22Rv1 (cell line): Measurements from ENCODE around the gene IDH1.
A peak's percentile ranks its signal among the peaks of the same experiment; 100 is the strongest.

Experiments
- H3K27ac ChIP-seq: fragments of 450-650 bp; 2 replicates; pipeline ENCODE4 v1.5.1; 2017
- CTCF ChIP-seq: fragments of 450-650 bp; IDR thresholded peaks from 2 replicates; pipeline ENCODE4 v1.5.1; 2017; ENCODE audit warnings: mild to moderate bottlenecking
- ZFX ChIP-seq: fragments of 450-650 bp; IDR thresholded peaks from 2 replicates; pipeline ENCODE4 v1.6.1; 2017; ENCODE audit warnings: antibody characterized with exemption, borderline replicate concordance

The IDH1 gene

GRCh38 chr2:208250388-208250787 lies 4.5 kb downstream of the IDH1 start:
- H3K27ac ChIP-seq, result no peak overlapping the region
- TF ChIP-seq CTCF, result no peak
- no peak for TF ChIP-seq ZFX

GRCh38 chr2:208249296-208249695 lies 5.6 kb downstream of the IDH1 start:
- TF ChIP-seq ZFX (no peak), CTCF (no peak)
- no peak overlapping the region for H3K27ac ChIP-seq

- no peak overlapping the region for H3K27ac ChIP-seq
- TF ChIP-seq ZFX, result no peak
- no peak for TF ChIP-seq CTCF
Observed at GRCh38 chr2:208248601-208249000, 6.3 kb downstream of the IDH1 start.

GRCh38 chr2:208245746-208246145 lies 9.1 kb downstream of the IDH1 start:
- no peak overlapping the region for H3K27ac ChIP-seq
- TF ChIP-seq CTCF, result no peak
- no peak for TF ChIP-seq ZFX

GRCh38 chr2:208244422-208244821 lies 10.4 kb downstream of the IDH1 start:
- no peak for TF ChIP-seq CTCF
- TF ChIP-seq ZFX, result no peak
- no peak overlapping the region for H3K27ac ChIP-seq

GRCh38 chr2:208240619-208241209 lies 14.2 kb downstream of the IDH1 start:
- no peak for TF ChIP-seq CTCF
- no peak for TF ChIP-seq ZFX
- H3K27ac ChIP-seq, result peak overlapping the region; percentile 34; the same call in 1 of the 2 replicates

GRCh38 chr2:208239770-208240493 lies 14.9 kb downstream of the IDH1 start:
- peak overlapping the region; percentile 34; the same call in 1 of the 2 replicates for H3K27ac ChIP-seq

More at GRCh38 chr2:208239770-208240493, 14.9 kb downstream of the IDH1 start:
- no peak for TF ChIP-seq ZFX
- no peak for TF ChIP-seq CTCF
